Neural cell (in vitro differentiated cells): ENCODE results near the gene CDK8.

Source experiments
- EP300 ChIP-seq: fragments of 450-650 bp; conservative IDR thresholded peaks from 2 replicates; pipeline ENCODE4 v1.6.1; 2014; ENCODE audit warnings: antibody characterized with exemption, mild to moderate bottlenecking, moderate library complexity; ENCODE audit not compliant: poor library complexity, severe bottlenecking
- EZH2 ChIP-seq: fragments of 200-600, 300-800 bp; shearing (Covaris generic), sonication (generic); IDR thresholded peaks from 2 replicates; pipeline ENCODE4 v1.6.1; 2014; ENCODE audit warnings: antibody characterized with exemption, low read length, borderline replicate concordance, mild to moderate bottlenecking; ENCODE audit not compliant: insufficient read depth, poor library complexity, severe bottlenecking
- MXI1 ChIP-seq: fragments of 450-650 bp; conservative IDR thresholded peaks from 2 replicates; pipeline ENCODE4 v1.6.1; 2014; ENCODE audit warnings: antibody characterized with exemption, mild to moderate bottlenecking; ENCODE audit not compliant: poor library complexity, severe bottlenecking
- RAD21 ChIP-seq: fragments of 450-650 bp; conservative IDR thresholded peaks from 2 replicates; pipeline ENCODE4 v1.6.1; 2014; ENCODE audit warnings: antibody characterized with exemption, mild to moderate bottlenecking, moderate library complexity
- TF ChIP-seq, protein P1 (sequence below): fragments of 450-650 bp; IDR thresholded peaks from 2 replicates; pipeline ENCODE4 v1.5.1; 2014; ENCODE audit warnings: antibody characterized with exemption, mild to moderate bottlenecking, moderate library complexity; ENCODE audit not compliant: poor library complexity, severe bottlenecking
- TF ChIP-seq, protein P2 (sequence below): IDR thresholded peaks from 2 replicates; pipeline ENCODE4 v1.6.1; 2012; ENCODE audit warnings: borderline replicate concordance

DNA sequence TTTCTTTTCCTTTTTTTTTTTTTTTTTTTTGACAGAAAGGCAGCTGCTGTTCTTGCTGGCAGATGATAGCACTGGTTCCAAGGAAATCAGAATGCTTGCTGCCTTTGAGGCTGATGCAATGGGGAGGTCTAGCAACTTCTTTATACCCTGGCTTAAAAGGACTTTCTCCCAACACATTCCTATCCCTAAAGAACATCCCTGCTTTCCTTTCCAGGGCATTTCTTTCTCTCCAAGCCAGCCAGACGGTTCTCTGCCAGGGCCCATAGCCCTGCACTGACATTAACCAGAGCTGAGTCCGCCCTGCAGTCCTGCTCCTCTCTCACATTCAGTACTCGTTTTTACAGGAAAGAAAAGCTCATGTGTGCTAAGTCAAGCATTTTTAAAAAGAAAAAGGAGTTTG lies 169.7 kb downstream of the CDK8 start:
- TF ChIP-seq RAD21 (no peak), MXI1 (no peak), EZH2 (no peak), EP300 (no peak)
- TF ChIP-seq, protein P1, sequence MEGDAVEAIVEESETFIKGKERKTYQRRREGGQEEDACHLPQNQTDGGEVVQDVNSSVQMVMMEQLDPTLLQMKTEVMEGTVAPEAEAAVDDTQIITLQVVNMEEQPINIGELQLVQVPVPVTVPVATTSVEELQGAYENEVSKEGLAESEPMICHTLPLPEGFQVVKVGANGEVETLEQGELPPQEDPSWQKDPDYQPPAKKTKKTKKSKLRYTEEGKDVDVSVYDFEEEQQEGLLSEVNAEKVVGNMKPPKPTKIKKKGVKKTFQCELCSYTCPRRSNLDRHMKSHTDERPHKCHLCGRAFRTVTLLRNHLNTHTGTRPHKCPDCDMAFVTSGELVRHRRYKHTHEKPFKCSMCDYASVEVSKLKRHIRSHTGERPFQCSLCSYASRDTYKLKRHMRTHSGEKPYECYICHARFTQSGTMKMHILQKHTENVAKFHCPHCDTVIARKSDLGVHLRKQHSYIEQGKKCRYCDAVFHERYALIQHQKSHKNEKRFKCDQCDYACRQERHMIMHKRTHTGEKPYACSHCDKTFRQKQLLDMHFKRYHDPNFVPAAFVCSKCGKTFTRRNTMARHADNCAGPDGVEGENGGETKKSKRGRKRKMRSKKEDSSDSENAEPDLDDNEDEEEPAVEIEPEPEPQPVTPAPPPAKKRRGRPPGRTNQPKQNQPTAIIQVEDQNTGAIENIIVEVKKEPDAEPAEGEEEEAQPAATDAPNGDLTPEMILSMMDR, result no peak
- TF ChIP-seq, protein P2, sequence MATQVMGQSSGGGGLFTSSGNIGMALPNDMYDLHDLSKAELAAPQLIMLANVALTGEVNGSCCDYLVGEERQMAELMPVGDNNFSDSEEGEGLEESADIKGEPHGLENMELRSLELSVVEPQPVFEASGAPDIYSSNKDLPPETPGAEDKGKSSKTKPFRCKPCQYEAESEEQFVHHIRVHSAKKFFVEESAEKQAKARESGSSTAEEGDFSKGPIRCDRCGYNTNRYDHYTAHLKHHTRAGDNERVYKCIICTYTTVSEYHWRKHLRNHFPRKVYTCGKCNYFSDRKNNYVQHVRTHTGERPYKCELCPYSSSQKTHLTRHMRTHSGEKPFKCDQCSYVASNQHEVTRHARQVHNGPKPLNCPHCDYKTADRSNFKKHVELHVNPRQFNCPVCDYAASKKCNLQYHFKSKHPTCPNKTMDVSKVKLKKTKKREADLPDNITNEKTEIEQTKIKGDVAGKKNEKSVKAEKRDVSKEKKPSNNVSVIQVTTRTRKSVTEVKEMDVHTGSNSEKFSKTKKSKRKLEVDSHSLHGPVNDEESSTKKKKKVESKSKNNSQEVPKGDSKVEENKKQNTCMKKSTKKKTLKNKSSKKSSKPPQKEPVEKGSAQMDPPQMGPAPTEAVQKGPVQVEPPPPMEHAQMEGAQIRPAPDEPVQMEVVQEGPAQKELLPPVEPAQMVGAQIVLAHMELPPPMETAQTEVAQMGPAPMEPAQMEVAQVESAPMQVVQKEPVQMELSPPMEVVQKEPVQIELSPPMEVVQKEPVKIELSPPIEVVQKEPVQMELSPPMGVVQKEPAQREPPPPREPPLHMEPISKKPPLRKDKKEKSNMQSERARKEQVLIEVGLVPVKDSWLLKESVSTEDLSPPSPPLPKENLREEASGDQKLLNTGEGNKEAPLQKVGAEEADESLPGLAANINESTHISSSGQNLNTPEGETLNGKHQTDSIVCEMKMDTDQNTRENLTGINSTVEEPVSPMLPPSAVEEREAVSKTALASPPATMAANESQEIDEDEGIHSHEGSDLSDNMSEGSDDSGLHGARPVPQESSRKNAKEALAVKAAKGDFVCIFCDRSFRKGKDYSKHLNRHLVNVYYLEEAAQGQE, result no peak
